ENCODE data around the gene FXR1. TPM values are rescaled to one million over a fixed set of nuclear protein-coding genes. Genes with fewer than 3 reads are reported as not detected.
A peak's percentile ranks its signal among the peaks of the same experiment; 100 is the strongest.
"Not testable (repeated sequence)": the region's sequence is repeated elsewhere in the genome, so short reads cannot be mapped to it uniquely, and the experiment has no call there.

The FXR1 gene
- total RNA-seq, 1 donor from 2014 or later = 558 TPM

GRCh38 chr3:180934638-180935037 is 22.2 kb downstream of the FXR1 start:
- DNase-seq = no peak

GRCh38 chr3:180940826-180941225 is 28.4 kb downstream of the FXR1 start:
- no peak for DNase-seq

- no peak for DNase-seq
These were observed 35.4 kb downstream of the FXR1 start for GRCh38 chr3:180947761-180948390.

GRCh38 chr3:180959691-180960090 is 47.2 kb downstream of the FXR1 start:
- no peak for DNase-seq

- DNase-seq = no peak
These were observed 48.6 kb downstream of the FXR1 start for GRCh38 chr3:180961087-180961486.

- DNase-seq = no peak
These were observed 49.1 kb downstream of the FXR1 start for GRCh38 chr3:180961552-180961951.

GRCh38 chr3:180962530-180962929 is 50.1 kb downstream of the FXR1 start:
- no peak for DNase-seq

GRCh38 chr3:180970931-180971330 is 58.5 kb downstream of the FXR1 start:
- DNase-seq = no peak

- no peak for DNase-seq
These were observed 61.1 kb downstream of the FXR1 start for GRCh38 chr3:180973543-180973942.

- no peak for DNase-seq
These were observed 61.8 kb downstream of the FXR1 start for GRCh38 chr3:180974286-180974685.

- DNase-seq = no peak
These were observed 65.0 kb downstream of the FXR1 start for GRCh38 chr3:180977498-180977897.

GRCh38 chr3:180979961-180980360 is 67.5 kb downstream of the FXR1 start:
- DNase-seq = no peak

- DNase-seq = peak; percentile 21
These were observed 68.1 kb downstream of the FXR1 start for GRCh38 chr3:180980611-180981010.

- DNase-seq = no peak
These were observed 69.4 kb downstream of the FXR1 start for GRCh38 chr3:180981912-180982311.

GRCh38 chr3:180983136-180983535 is 70.7 kb downstream of the FXR1 start:
- no peak for DNase-seq

- not testable (repeated sequence) for DNase-seq
These were observed 73.9 kb downstream of the FXR1 start for GRCh38 chr3:180986366-180986765.

GRCh38 chr3:180987344-180987743 is 74.9 kb downstream of the FXR1 start:
- no peak for DNase-seq

GRCh38 chr3:180989291-180990163 is 77.1 kb downstream of the FXR1 start, which contains the start of gene DNAJC19:
Gene DNAJC19 (minus strand): TSS chr3:180989736. CDS start chr3:180989602, 134 bp downstream.
- peak; percentile 98 for DNase-seq

- no peak for DNase-seq
These were observed 78.0 kb downstream of the FXR1 start for GRCh38 chr3:180990505-180990904.

GRCh38 chr3:180996415-180996932 is 84.0 kb downstream of the FXR1 start:
- no peak for DNase-seq

- not testable (repeated sequence) for DNase-seq
These were observed 89.9 kb downstream of the FXR1 start for GRCh38 chr3:181002331-181002730.

GRCh38 chr3:181003469-181003868 is 91.0 kb downstream of the FXR1 start:
- not testable (repeated sequence) for DNase-seq

GRCh38 chr3:181006541-181006940 is 94.1 kb downstream of the FXR1 start:
- DNase-seq = no peak
